ENCODE results near the gene GLI2.

- no peak for TF ChIP-seq CTCF (conservative IDR thresholded peaks at IDR 0.05; ENCODE audit: low read depth, low read length)
- TF ChIP-seq EZH2 (IDR thresholded peaks at IDR 0.05; ENCODE audit: low read length, unreplicated experiment), result no peak
Observed at GRCh38 chr2:120737340-120738101, 1.9 kb downstream of the GLI2 start.

Measured in PC-3 (cell line).